Central memory CD4-positive, alpha-beta T cell (primary cell): Measurements from ENCODE around the gene WNT7B.

ENCODE experiments used
- DNase-seq: peaks from one replicate; pipeline ENCODE4 v3.0.0; 2022
- total RNA-seq, 3 experiments: gene quantifications; one replicate each; lab custom pipeline; 2026; lab: John Stamatoyannopoulos, UW

The WNT7B gene
- total RNA-seq, result 0 reads per million in 3 experiments

DNA sequence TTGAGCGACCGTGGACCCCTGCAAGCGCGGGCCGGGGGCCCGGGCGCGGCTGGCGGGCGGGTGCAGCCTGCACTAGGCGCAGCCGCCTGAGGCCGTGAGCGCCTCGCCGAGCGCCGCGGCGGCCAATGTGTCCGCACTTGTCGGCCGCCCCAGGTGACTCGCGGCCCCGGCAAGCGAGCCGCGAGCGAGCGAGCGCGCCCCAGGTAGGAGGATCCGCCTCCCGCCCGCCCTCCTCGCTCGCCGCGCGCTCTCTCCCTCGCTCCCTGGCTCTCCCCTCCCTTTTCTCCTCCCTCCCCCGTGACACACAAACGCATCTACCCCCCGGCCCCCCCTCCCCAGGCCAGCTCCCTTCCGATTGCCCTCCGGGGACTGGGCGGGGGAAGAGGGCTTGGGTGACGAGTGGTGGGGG, at the start of gene WNT7B:
Gene WNT7B (minus strand): TSS at position 160 of the 409 bp plus-strand sequence. CDS start 408 bp downstream, outside the sequence.
- peak; percentile 15 for DNase-seq

DNA sequence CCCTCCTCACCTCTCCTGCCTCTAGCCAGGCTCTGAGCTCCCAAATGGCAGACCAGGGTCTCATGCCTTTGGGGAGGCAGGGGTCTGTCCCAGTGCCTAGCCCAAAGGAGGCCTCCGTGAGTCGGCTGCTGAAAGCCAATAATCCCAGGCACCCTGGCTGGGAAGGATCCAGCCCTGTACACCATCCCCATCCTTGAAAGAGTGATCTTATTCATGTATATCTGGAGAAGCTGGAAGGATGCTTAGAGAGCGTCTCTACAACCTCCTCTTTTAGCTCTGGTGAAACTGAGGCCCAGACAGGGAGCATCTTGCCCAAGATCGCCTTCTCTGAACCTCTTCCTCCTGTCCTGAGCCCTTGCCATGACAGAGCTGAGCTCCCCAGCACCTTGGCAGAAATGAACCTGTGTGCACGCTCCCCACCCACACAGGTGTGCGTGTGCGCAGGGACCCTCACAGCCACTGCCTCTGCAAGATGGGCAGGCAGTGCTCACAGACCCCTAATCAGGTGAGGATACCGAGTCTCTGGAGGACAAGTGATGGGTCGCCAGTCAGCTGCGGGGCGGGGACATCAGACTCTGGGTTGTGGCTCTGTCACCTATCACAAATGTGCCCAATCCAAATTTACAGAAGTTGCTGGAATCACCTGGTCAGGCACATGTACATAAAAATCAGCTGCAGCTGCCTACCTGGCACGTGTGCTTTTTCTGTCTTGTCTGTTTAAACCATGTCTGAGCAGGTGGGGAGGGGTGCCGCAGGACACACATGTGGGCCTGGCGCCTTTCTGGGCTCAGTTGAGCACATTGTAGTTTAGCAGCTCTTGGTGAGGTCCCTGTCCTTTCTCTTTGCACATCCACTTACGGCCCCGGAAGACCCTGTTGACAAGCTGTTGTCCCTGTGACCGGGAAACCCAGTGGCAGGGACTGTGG, 49.3 kb upstream of the WNT7B start:
- no peak for DNase-seq

DNA sequence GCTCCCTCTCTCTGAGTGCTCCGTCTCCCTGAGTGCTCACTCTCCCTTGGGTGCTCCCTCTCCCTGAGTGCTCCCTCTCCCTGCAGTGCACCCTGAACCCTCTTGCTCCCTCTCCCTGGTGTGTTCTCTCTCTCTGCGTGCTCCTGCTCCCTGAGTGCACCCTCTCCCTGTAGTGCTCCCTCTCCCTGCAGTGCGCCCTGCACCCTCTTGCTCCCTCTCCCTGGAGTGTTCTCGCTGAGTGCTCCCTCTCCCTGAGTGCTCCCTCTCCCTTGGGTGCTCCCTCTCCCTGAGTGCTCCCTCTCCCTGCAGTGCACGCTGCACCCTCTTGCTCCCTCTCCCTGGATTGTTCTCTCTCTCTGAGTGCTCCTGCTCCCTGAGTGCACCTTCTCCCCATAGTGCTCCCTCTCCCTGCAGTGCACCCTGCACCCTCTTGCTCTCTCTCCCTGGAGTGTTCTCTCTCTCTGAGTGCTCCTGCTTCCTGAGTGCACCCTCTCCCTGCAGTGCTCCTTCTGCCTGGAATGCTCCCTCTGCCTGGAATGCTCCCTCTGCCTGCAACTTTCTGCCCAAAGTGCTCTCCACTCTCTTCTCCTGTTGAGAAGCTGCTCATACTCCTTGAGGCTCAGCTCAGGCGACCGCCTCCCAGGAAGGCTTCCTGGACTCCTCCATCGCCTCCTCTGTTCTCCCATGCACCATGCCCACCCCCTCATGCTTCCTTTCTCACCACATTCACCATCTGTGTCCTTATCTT, 48.4 kb upstream of the WNT7B start:
- no peak for DNase-seq

DNA sequence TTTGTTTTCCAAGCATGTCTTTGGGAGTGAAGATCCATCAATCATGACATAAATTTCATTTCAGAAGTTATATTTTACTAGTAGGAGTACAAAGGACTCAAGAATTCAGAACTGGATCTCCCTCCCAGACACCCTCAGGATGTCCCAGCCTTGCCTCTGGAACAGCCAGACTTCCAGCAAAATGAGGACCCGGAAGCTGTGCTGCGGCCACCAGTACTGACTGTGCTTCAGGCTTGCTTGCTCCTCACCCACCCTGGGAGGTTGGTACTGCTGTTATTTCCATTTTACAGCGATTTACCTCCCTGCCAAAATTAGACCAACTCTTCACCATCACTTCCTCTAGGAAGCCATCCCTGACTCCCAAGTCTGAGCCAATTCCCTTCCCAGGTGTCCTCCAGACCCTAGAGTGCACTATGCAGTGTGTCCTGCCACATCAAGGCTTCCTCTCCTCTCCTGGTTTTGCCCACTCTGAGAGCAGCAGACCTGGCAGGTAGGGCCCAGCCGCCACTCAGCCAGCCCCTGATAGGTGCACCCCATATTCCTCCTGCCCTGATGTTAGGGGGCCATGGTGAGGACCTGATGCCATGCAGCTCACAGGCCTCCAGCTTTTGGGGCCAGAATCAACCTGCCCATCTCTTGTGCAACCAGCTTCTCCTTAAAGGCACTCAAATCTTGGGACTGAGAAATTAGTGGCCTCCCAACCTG, 47.3 kb upstream of the WNT7B start:
- DNase-seq, result no peak

DNA sequence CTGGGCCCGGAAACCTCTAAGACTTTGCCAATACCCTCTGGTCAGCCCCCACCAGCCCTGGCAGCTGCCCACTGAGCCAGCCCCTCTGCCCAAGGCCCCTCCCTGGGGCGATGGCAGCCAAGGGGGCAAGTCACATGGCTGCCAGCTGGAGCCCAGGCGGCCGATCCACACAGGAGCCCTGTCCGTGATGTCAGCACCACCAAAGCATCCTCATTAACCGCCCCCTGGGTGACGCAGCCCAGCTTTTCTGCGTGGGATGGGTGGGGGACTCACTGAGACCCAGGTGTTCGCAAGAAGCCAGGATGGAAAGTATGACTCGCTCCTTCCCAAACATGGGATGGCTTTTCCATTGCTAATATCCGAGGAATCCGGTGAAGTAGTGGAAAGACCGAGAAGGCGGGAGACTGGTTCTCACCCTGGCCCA, 46.6 kb upstream of the WNT7B start:
- DNase-seq, result no peak

DNA sequence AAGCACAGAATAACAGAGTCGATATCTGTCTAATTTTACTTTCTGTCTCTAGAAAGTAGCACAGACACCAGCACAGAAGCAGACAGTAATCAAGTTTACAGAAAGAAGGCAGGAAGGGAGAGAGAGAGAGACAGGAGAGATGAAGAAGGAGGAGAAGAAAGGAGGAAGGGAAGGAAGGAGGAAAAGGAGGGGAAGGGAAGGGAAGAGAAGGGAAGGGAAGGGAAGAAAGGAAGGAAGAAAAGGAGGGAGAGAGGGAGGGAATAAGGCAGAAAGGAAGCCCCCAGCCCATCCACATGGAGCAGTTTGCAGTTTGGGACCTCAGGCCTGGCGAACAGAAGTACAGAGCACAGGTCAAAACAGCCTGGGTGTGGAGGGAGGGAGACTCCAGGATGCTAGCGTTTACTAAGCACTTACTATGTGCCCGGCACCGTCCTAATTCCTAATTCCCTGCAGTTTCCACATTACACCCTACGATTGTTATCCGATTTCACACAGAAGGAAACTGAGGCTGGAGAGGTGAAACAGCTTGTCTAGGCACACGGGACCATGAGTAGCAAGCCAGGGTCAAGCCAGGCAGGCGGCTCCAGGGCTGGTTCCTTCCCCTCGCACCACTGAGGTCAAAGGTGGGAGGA, 46.0 kb upstream of the WNT7B start:
- DNase-seq, result no peak

DNA sequence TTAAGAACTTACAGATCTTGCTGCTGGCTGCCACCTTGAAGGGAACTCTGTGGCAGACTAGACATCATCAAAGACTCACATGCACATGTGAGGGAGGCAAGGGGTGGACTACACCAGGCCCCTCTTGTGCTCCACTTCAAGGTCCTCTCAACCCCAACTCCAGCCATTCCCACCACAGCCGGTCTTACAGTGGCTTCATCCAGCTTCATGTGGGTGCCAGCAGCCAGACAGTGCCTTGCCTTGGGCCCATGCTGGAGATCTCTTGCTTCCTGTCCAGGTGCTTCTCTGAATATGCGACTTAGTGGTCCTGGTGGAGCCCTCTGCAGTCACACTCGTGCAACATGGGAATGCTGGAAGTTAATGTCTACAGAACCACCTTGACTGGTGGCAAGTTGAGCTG, 44.6 kb upstream of the WNT7B start:
- DNase-seq, result no peak

DNA sequence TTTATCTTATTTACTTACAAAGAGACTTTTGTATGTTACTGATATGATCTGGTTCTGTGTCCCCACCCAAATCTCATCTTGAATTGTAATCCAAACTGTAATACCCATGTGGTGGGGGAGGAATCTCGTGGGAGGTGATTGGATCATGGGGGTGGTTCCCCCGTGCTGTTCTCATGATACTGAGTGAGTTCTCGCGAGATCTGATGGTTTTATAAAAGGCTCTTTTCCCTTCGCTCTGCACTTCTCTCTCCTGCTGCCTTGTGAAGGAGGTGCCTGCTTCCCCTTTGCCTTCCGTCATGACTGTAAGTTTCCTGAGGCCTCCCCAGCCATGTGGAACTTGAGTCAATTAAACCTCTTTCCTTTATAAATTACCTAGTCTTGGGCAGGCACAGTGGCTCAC, 42.4 kb upstream of the WNT7B start:
- no peak for DNase-seq

DNA sequence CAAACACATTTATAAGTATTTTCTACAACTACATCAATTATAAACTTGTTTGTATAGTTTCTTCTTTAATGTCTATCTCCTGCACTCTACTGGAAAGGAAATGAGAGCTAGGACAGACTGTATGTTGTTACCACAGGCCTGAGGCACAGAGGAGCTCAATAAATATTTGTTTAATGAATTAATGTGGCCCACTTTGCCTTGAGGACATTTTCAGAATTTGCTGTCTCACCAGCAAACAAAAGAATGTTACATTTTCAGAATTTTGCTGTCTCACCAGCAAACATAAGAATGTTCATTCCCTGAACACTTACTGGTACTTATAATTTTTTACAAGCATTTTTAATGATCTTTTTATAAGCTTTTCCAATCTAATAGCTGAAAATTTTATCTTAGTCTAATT, 41.9 kb upstream of the WNT7B start:
- DNase-seq, result no peak

DNA sequence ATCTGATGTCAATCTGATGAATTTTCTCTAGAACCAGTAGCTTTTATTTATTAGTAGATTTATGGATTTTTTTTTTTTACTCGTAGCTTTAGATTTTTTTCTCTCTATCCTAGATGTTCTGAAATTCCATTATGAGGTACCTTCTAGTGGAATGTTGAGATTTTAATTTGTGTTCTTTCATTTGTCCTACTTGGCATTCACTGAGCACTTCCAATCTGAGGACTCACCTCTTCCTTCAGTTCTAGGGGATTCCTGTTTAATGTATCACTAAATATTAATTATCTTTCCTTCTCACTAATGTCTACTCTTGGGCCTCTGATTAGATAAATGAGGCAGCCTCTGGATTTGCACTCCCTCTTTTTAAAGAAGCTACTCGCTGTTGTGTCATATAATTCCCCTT, 40.2 kb upstream of the WNT7B start:
- DNase-seq, result no peak

DNA sequence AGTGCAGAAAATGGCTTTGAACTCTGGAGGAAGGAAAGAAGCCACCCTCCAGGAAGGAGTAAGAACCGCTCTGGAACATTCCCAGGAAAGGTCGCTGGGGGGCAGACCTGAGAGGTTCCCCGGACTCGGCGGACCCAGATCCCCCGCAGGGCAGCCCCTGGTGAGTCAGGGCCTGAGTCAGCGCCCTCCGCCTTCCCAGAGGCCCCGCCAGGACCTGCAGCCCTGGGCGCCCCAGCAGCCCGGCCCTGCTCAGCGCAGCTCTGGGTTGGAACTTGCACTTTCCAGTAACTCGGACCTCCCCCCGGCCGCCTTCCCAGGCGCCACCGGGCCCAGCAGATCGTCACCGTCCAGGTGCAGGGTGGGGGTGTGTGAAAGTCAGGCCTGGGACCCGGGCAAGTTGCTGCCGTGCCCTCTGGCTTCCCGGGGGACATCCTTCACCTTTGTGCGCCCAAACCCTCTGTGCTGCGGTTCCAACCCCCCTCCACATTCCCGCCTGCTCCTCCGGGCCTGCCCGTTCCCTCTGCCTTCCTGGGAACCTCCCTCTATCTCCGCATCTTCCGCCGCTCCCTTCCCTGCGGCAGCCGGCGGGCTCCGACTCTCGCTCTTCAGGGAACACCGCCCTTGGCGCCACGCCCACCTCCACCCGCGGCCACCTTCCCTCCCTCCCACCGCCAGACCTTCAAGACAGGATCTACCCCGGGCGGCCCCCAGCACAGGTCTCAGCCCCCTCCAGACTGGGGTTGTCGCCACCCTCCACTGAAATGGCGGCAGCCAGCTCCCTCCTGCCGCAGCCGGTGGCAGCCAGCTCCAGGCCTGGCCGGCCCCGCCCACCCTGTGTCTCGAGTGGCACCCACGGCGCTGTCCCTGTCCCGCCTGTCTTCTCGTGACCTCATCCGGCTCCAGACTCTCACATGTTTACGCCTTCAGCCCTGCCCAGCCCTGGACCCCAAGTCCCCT, 36.8 kb upstream of the WNT7B start:
- peak; percentile 66 for DNase-seq

DNA sequence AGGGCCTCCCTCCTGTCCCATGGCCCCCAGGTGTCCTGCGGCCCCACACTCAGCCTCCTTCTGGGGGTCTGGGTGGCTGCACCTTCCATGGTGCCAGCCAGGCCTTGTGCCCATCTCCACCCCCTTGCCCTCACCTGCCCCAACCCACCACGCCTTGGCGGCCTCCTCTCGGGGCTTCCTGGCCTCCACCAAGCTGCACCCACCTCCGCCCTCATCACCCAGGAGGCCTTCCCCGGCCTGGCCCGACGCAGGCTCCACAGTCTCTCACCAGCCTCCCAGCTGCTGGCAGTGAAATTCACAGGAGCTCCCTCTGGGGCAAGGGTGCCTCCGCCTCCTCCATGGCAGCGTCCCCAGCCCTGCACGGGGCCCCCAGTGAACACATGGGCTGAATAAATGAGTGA, 35.9 kb upstream of the WNT7B start:
- DNase-seq, result no peak

DNA sequence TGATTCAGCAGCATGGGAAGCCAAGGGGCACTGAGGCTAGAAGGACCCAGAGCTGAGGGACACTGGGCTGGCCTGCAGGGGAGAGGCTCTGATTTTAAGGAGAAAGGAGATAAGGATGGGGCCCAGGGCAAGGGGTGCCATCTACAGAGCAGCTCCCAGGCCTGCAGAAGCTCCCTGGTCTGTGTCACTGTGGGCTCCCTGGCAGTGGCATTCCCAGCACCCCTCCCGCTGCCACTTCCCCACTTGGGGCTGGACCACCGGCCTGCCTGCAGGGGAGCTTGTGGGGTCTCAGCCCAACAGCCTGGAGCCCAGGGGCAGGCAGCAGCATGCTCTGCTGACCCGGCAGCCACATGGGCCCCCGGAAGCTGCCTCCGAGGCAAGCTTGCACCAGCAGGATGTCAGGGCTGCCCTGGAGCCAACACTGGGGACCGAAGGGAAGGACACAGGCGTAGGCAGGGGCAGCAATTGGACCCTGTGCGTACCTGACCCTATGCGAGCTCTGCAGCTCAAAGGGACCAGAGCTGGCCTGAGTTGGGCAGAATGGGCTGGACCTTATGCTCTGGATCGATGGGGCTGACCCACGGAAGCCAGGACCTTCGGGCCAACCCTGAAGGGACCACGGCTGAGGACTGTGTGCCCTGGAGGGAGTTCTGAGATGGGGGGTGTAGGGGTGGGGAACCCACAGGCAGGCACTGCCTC, 35.4 kb upstream of the WNT7B start:
- no peak for DNase-seq

DNA sequence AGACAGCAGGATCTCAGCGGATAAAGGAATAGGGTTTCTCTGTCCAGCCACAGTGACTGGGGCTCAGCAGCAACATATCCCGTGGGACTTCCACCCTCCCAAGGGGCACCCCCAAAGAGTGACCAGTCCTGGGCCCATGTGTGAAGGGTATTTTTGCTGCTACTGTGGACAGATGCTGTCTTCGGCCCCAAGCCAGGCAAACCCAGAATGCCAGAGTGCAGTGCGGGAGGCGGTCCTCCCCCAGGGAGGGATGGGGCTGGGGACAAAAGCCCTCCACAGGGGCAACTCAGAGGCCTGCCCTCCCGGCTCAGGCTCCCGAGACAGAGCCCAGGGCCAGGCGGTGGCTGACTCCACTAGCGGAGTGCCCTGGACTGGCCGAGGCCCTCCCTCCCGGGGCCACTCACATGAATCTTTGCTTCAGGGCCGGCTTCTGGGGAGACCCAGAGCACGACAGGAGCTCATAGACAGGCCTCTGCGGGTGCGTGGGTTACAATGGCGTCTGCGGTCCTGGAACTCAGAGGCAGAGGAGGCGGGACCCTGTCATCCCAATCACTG, 34.7 kb upstream of the WNT7B start:
- DNase-seq, result no peak

DNA sequence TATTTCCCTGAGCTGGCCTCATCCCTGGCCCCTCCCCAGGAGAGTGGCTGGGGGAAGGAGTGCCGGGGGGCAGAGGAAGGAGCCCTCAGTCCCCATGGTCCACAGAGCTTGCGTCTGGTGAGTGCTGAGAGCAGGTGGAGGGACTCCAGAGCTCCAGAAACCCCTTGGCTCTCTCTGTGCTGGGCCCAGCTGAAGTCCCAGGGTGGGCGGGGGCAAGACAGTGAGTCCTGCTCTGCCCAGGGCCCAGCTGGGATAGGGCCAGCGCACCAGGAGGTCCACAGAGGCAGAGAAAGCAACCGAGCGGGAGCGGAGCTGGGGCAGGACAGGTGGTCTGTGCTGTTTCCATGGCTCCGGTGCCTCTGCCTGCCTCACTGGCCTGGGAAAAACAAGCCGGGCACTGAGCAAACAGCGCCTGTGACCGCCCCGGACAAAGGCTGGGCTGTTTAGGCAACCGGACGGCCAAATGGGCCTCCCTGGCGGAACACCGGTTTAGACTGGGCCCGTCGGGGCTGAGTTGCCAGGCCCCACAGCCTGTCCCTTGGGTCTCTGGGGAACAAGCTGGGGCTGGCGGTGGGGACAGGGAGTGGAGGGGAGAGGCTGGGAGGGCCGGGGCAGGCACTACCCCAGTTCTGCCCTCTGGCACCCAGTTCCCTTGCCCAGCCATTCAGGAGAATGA, 34.1 kb upstream of the WNT7B start:
- no peak for DNase-seq

DNA sequence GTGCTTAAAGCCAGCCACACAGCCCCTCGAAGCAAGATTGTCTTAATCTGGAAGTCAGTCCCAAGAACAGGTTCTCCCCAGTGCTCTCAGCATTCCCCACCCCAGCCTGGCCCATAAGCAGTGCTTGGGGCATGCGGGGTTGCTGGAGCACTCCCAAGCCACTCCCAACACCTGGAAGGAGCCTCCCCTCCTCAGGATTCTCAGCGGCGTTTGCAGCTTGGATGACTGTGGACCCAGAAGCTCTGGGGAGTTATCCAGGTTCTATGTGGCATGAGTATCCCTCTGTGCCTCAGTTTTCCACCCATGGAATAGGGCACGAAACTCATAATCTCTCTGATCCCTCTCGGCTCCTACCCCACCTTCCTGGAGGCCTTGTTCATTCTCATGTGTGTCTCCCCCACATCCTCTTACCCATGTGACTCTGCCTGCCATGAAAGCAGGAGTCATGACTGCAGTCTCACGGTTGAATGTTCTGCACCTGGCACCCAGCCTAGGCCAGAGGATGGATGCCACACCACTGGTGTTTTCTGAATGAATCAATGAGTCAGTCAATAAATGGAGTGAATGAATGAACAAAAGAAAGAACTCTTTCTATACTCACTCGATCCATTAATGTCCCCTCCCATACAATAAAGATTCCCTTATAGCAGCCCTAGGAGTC, 33.4 kb upstream of the WNT7B start:
- no peak for DNase-seq

DNA sequence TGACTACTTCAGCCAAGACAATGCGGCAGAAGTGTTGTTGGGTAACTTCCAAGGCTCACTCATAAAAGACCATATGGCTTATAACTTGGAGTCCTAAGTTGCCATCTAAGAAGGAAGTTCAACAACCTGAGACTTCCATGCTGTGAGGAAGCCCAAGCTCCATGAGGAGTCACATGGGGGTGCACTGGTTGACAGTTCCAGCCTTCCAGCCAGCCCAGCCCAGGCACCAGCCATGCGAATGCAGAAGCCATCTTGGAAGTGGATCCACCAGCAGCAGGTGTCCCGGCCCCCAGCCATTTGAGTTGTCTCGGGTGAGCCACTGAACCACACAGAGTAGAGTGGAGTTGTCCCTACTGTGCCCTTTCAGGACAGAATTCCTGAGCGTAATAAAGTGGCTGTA, 32.8 kb upstream of the WNT7B start:
- DNase-seq, result no peak

DNA sequence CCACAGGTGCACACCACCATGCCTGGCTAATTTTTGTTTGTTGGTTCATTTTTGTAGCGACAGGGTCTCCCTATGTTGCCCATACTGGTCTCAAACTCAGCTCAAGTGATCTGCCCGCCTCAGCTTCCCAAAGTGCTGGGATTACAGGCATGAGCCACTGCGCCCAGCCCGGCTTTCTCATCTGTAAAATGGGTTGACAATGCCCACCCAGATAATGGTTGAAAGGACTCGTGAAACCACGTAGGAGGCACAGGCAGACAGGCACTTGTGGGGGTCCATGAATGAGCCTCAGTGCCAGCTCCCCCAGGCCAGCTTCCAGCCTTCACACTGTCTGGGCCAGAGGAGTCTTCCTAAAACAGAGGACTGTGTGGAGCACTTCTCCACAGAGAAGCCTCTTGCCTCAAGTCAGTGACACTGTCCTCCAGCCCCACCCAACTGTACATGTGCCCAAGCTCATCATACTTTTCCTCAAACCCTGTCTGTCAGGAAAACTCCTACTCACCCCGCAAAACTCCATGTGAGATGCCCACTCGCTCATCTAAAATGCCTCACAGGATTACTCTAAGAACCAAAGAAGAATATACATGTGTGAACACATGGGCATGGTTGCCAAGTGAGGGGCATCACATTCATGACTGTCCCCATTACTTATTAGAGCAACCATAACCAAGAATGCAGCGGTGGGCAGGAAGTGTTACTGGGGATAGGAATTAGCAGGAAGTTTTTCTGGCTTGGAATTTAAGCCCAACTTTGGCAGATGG, 32.1 kb upstream of the WNT7B start:
- DNase-seq, result no peak

DNA sequence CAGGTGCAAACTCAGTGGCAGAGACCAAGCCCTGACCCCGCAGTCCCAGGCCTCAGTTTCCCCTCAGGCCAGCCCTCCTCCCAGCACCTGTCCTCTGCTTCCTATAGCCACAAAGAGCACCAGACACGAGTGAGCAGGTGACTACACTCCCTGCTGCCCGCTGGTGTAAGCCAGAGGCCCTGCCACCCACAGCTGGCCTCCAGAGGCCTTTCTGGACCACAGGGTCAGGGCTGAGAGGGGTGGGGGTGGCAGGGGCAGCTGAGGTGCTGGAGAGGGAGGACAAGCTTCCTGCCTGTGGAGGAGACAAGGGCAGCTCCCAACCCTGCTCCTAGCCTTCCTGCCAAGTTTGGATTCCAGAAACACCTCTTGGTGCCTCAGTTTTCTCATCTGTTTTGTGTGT, 31.3 kb upstream of the WNT7B start:
- DNase-seq, result no peak
